ENCODE data around the gene VMP1. TPM values are rescaled to one million over a fixed set of nuclear protein-coding genes. Genes with fewer than 3 reads are reported as not detected.
A peak's percentile ranks its signal among the peaks of the same experiment; 100 is the strongest.

VMP1 gene
- total and polyA plus RNA-seq, 2 of the 13 experiments (the other 11 are each of a cell fraction or from before 2014, with no cell fraction given): 186 to 271 TPM

- TF ChIP-seq NR0B2 (CRISPR knock-in tag; IDR thresholded peaks at IDR 0.05) (no peak), KIAA2018 (CRISPR knock-in tag; IDR thresholded peaks at IDR 0.05; ENCODE audit: borderline replicate concordance) (no peak), HOMEZ (CRISPR knock-in tag; IDR thresholded peaks at IDR 0.05; ENCODE audit: low read depth) (peak; percentile 38; the same call in 1 of the 2 replicates), ZNF121 (CRISPR knock-in tag; IDR thresholded peaks at IDR 0.05) (no peak; the same call in 1 of the 2 replicates), KLF15 (CRISPR knock-in tag; IDR thresholded peaks at IDR 0.05; ENCODE audit: borderline replicate concordance) (no peak), ZBTB7A (CRISPR knock-in tag; IDR thresholded peaks at IDR 0.05) (0 out of 2 replicates have a peak, but pooled peaks have one; percentile 5), ZNF235 (CRISPR knock-in tag; IDR thresholded peaks at IDR 0.05; ENCODE audit: borderline replicate concordance) (peak; percentile 61; the same call in 1 of the 2 replicates), ZSCAN31 (CRISPR knock-in tag; IDR thresholded peaks at IDR 0.05; ENCODE audit: low read depth) (no peak)
- TF ChIP-seq, protein P1, sequence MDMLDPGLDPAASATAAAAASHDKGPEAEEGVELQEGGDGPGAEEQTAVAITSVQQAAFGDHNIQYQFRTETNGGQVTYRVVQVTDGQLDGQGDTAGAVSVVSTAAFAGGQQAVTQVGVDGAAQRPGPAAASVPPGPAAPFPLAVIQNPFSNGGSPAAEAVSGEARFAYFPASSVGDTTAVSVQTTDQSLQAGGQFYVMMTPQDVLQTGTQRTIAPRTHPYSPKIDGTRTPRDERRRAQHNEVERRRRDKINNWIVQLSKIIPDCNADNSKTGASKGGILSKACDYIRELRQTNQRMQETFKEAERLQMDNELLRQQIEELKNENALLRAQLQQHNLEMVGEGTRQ (IDR thresholded peaks at IDR 0.05; ENCODE audit: low read depth, low read length): no peak
- TF ChIP-seq, protein P1 (CRISPR knock-in tag; IDR thresholded peaks at IDR 0.05; ENCODE audit: borderline replicate concordance): no peak
- TF ChIP-seq, protein P2, sequence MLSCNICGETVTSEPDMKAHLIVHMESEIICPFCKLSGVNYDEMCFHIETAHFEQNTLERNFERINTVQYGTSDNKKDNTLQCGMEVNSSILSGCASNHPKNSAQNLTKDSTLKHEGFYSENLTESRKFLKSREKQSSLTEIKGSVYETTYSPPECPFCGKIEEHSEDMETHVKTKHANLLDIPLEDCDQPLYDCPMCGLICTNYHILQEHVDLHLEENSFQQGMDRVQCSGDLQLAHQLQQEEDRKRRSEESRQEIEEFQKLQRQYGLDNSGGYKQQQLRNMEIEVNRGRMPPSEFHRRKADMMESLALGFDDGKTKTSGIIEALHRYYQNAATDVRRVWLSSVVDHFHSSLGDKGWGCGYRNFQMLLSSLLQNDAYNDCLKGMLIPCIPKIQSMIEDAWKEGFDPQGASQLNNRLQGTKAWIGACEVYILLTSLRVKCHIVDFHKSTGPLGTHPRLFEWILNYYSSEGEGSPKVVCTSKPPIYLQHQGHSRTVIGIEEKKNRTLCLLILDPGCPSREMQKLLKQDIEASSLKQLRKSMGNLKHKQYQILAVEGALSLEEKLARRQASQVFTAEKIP (CRISPR knock-in tag; IDR thresholded peaks at IDR 0.05; ENCODE audit: borderline replicate concordance): no peak
Observed at GRCh38 chr17:59842901-59843652, 135.6 kb downstream of the VMP1 start (continued).
